IMR-90 (cell line): Measurements from ENCODE around the gene PIEZO2. TPM values are rescaled to one million over a fixed set of nuclear protein-coding genes. Genes with fewer than 3 reads are reported as not detected.

Experiments used
- ATAC-seq: fragments of 200-7000 bp; cut with Tn5 transposase; 2 replicates; pipeline ENCODE4 v1.9.1; 2020; ENCODE audit warnings: low read depth, mild to moderate bottlenecking, moderate library complexity
- BruUV-seq: library from RNA; stranded (reverse); fragments of 400-500 nt; replicated peaks from 2 replicates; lab custom pipeline; 2021; lab: Mats Ljungman, UMichigan
- CTCF ChIA-PET: fragments of 300-600 bp; formaldehyde crosslinking; extraction: SDS; loops from one replicate; lab custom pipeline; 2021; ENCODE audit warnings: antibody characterized with exemption; lab: Yijun Ruan, JAX
- POLR2A ChIA-PET: fragments of 300-600 bp; sonication (Branson Sonifier 250); formaldehyde crosslinking; loops from one replicate; lab custom pipeline; 2022; ENCODE audit warnings: antibody characterized with exemption; ENCODE audit not compliant: unreplicated experiment; lab: Charles Lee
- DNase-seq: peaks from one replicate; pipeline ENCODE4 v3.0.0; 2013
- H2AFZ ChIP-seq: replicated peaks from 2 replicates; pipeline ENCODE3; 2013; ENCODE audit warnings: low read length, mild to moderate bottlenecking; ENCODE audit not compliant: poor library complexity
- H2AK5ac ChIP-seq: 2 replicates; pipeline ENCODE4 v1.6.1; 2013; ENCODE audit warnings: low read depth, low read length, inconsistent platforms
- H2AK9ac ChIP-seq: replicated peaks from 2 replicates; pipeline ENCODE3; 2013; ENCODE audit warnings: mild to moderate bottlenecking, low read depth, low read length, moderate library complexity; ENCODE audit not compliant: poor library complexity
- H2BK120ac ChIP-seq: 2 replicates; pipeline ENCODE4 v1.6.1; 2013; ENCODE audit warnings: low read depth, low read length, inconsistent platforms
- H2BK15ac ChIP-seq: 3 replicates; pipeline ENCODE4 v1.6.1; 2013; ENCODE audit warnings: low read depth, low read length, inconsistent platforms
- H2BK20ac ChIP-seq: 2 replicates; pipeline ENCODE4 v1.6.1; 2013; ENCODE audit warnings: low read depth, mild to moderate bottlenecking, inconsistent platforms, low read length, moderate library complexity
- H2BK5ac ChIP-seq: 2 replicates; pipeline ENCODE4 v1.6.1; 2013; ENCODE audit warnings: mild to moderate bottlenecking, low read depth, low read length, inconsistent platforms; ENCODE audit not compliant: poor library complexity, severe bottlenecking
- H3K14ac ChIP-seq: replicated peaks from 2 replicates; pipeline ENCODE4 v1.6.1; 2013; ENCODE audit warnings: low read depth, low read length, inconsistent platforms
- H3K18ac ChIP-seq: 2 replicates; pipeline ENCODE4 v1.6.1; 2013; ENCODE audit warnings: low read depth, low read length, control low read depth
- H3K23ac ChIP-seq: 2 replicates; pipeline ENCODE4 v1.6.1; 2013; ENCODE audit warnings: low read depth, low read length, inconsistent platforms
- H3K27ac ChIP-seq: 2 replicates; pipeline ENCODE4 v1.5.1; 2013; ENCODE audit warnings: mild to moderate bottlenecking, control low read depth, low read length; ENCODE audit not compliant: insufficient read depth
- H3K27me3 ChIP-seq: 2 replicates; pipeline ENCODE4 v1.6.1; 2013; ENCODE audit warnings: low read length; ENCODE audit not compliant: control insufficient read depth, insufficient read depth
- H3K36me3 ChIP-seq: 2 replicates; pipeline ENCODE4 v1.6.1; 2013; ENCODE audit warnings: low read length, mixed read lengths; ENCODE audit not compliant: control insufficient read depth, insufficient read depth
- H3K4ac ChIP-seq: 2 replicates; pipeline ENCODE4 v1.6.1; 2013; ENCODE audit warnings: low read depth, low read length, inconsistent platforms
- H3K4me1 ChIP-seq: 2 replicates; pipeline ENCODE4 v1.6.1; 2013; ENCODE audit warnings: low read length, mixed read lengths; ENCODE audit not compliant: control insufficient read depth, insufficient read depth
- H3K4me2 ChIP-seq: 2 replicates; pipeline ENCODE4 v1.6.1; 2013; ENCODE audit warnings: low read depth, mild to moderate bottlenecking, control low read depth, low read length, moderate library complexity
- H3K4me3 ChIP-seq: 2 replicates; pipeline ENCODE4 v1.5.1; 2013; ENCODE audit warnings: low read depth, mild to moderate bottlenecking, control low read depth, low read length, moderate library complexity; ENCODE audit not compliant: insufficient read depth
- H3K56ac ChIP-seq: 2 replicates; pipeline ENCODE4 v1.6.1; 2013; ENCODE audit warnings: low read length, inconsistent platforms; ENCODE audit not compliant: insufficient read depth; ENCODE audit errors: extremely low read depth
- H3K79me1 ChIP-seq, 2 experiments: 2 replicates each; pipeline ENCODE4 v1.6.1; 2013; ENCODE audit warnings: low read length in 2 of 2, inconsistent platforms in 1 of 2, low read depth in 1 of 2
- H3K9ac ChIP-seq: 2 replicates; pipeline ENCODE4 v1.6.1; 2013; ENCODE audit warnings: low read depth, low read length, control low read depth
- H3K9me1 ChIP-seq: 2 replicates; pipeline ENCODE4 v1.6.1; 2013; ENCODE audit warnings: low read length, inconsistent platforms; ENCODE audit not compliant: insufficient read depth
- H3K9me3 ChIP-seq: 2 replicates; pipeline ENCODE4 v1.6.1; 2013; ENCODE audit warnings: low read length; ENCODE audit not compliant: control insufficient read depth, insufficient read depth
- H4K20me1 ChIP-seq: 2 replicates; pipeline ENCODE4 v1.6.1; 2013; ENCODE audit warnings: low read length, inconsistent platforms; ENCODE audit not compliant: insufficient read depth
- H4K5ac ChIP-seq: 2 replicates; pipeline ENCODE4 v1.6.1; 2013; ENCODE audit warnings: mild to moderate bottlenecking, low read depth, low read length, control low read depth
- H4K8ac ChIP-seq, 2 experiments: 2 replicates each; pipeline ENCODE4 v1.6.1; 2013; ENCODE audit warnings: low read depth in 2 of 2, low read length in 2 of 2, control low read depth in 1 of 2, inconsistent platforms in 1 of 2
- H4K91ac ChIP-seq: 2 replicates; pipeline ENCODE4 v1.6.1; 2013; ENCODE audit warnings: low read depth, low read length, inconsistent platforms; ENCODE audit not compliant: insufficient read depth
- BHLHE40 ChIP-seq: fragments of 150-350 bp; IDR thresholded peaks from 2 replicates; pipeline ENCODE4 v1.6.1; 2016; ENCODE audit warnings: mild to moderate bottlenecking, low read depth, low read length
- CEBPB ChIP-seq: IDR thresholded peaks from 2 replicates; pipeline ENCODE4 v1.6.1; 2012; ENCODE audit warnings: low read depth, low read length, improper control_type of control experiment
- CTCF ChIP-seq: conservative IDR thresholded peaks from 2 replicates; pipeline ENCODE4 v1.5.1; 2012; ENCODE audit warnings: mild to moderate bottlenecking, low read depth, low read length, improper control_type of control experiment
- FOS ChIP-seq: fragments of 150-350 bp; IDR thresholded peaks from 2 replicates; pipeline ENCODE4 v1.6.1; 2016; ENCODE audit warnings: low read depth, low read length
- MAZ ChIP-seq: IDR thresholded peaks from 2 replicates; pipeline ENCODE4 v1.6.1; 2012; ENCODE audit warnings: low read depth, mild to moderate bottlenecking, low read length, improper control_type of control experiment, moderate library complexity, borderline replicate concordance
- NFE2L2 ChIP-seq: fragments of 150-350 bp; IDR thresholded peaks from 2 replicates; pipeline ENCODE4 v1.6.1; 2016; ENCODE audit warnings: low read depth, mild to moderate bottlenecking, low read length
- RAD21 ChIP-seq: IDR thresholded peaks from 2 replicates; pipeline ENCODE4 v1.6.1; 2012; ENCODE audit warnings: low read length, improper control_type of control experiment
- RCOR1 ChIP-seq: IDR thresholded peaks from 2 replicates; pipeline ENCODE4 v1.6.1; 2012; ENCODE audit warnings: mild to moderate bottlenecking, low read length, improper control_type of control experiment; ENCODE audit not compliant: insufficient replicate concordance
- SMC3 ChIP-seq: fragments of 150-350 bp; IDR thresholded peaks from 2 replicates; pipeline ENCODE4 v1.6.1; 2016; ENCODE audit warnings: low read depth, mild to moderate bottlenecking, antibody characterized with exemption, low read length, moderate library complexity
- USF2 ChIP-seq: fragments of 150-350 bp; IDR thresholded peaks from 2 replicates; pipeline ENCODE4 v1.6.1; 2017; ENCODE audit warnings: mild to moderate bottlenecking, antibody characterized with exemption, low read length, low read depth
- WGBS, 2 experiments: methylation state at CpG; one replicate each; pipeline versions ENCODE4 v1.1.5 to v1.1.7; 2013; ENCODE audit warnings: missing lambda C conversion rate in 2 of 2; ENCODE audit not compliant: insufficient read length in 1 of 2; ENCODE audit errors: extremely low coverage in 2 of 2; 5-methylcytosine and 5-hydroxymethylcytosine counted together
- dilution Hi-C: fragments of 300-500 bp; cut with HindIII; formaldehyde crosslinking; loops from one replicate; pipeline ENCODE4 v1.14.3; 2018; ENCODE audit warnings: low sequenced_read_pairs; ENCODE audit not compliant: unreplicated experiment
- in situ Hi-C: fragments of 300-500 bp; cut with MboI; formaldehyde crosslinking; loops from 3 replicates; pipeline ENCODE4 v1.14.3; 2019; ENCODE audit warnings: low sequenced_read_pairs, inconsistent platforms, mixed read lengths
- intact Hi-C: fragments of 100-400 bp; cut with micrococcal nuclease; formaldehyde crosslinking; loops from 2 replicates; pipeline ENCODE4 v1.10.0; 2022
- polyA plus RNA-seq, 3 experiments: library from polyadenylated mRNA; depleted of rRNA; stranded (reverse); fragments of >200 nt; gene quantifications; 2 replicates each; pipeline ENCODE4 v1.2.3, GENCODE V29; 2012; ENCODE audit warnings: low replicate concordance in 1 of 3
- total RNA-seq: library from RNA; depleted of rRNA; stranded (reverse); fragments of >200 nt; gene quantifications from 2 replicates; pipeline ENCODE4 v1.2.3, GENCODE V29; 2012

Gene PIEZO2
- total and polyA plus RNA-seq, 2 of the 4 experiments (the other 2 are of a cell fraction), result 2.4 to 4.1 TPM

DNA sequence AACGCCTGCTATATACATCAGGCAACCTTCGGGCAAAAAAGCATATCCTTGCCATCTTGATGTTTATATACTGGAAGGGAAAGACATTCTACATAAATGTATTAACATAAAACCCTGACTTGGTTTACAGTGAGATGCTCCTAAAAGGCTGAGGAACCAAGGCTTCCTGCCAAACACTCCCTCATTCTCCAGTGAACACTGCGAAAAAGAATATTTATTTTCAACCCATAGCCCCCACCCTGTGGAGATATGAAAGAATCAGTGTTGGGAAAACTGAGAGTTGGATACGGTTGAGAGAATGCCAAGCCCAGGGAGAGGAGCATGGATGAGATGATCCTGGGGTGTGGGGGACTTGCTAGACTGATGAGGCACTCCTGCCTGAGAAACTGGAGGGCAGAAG is 94.9 kb downstream of the PIEZO2 start:
- H3K23ac ChIP-seq, result no peak overlapping the region
- H3K9ac ChIP-seq, result no peak overlapping the region
- ChIA-PET CTCF (interaction anchor here (0.8 kb wide), 1 partner anchor 20 kb away, joined by 3 read pairs; no protein-coding TSS in a partner anchor), POLR2A (no interaction called here)
- no peaks in the 10 kb centered on the region for H3K79me1 ChIP-seq
- H2BK15ac ChIP-seq, result no peak overlapping the region; the same call in 2 of the 3 replicates
- BruUV-seq, result no TSS peak
- in situ Hi-C loops (no loop called here), intact Hi-C loops (no loop called here), dilution Hi-C loops (no loop called here)
- H3K4me2 ChIP-seq, result no peak overlapping the region
- no peaks in the 10 kb centered on the region for H3K9me1 ChIP-seq
- no peak overlapping the region for H4K8ac ChIP-seq
- H3K14ac ChIP-seq, result no peak overlapping the region
- 0 out of 2 replicates have a peak overlapping the region, but pooled peaks have one; percentile 41 for H2BK120ac ChIP-seq
- no peak overlapping the region for H2AFZ ChIP-seq
- no peak for DNase-seq
- no peak overlapping the region for H3K56ac ChIP-seq
- no peak overlapping the region for H4K5ac ChIP-seq
- H3K36me3 ChIP-seq, result no peaks in the 10 kb centered on the region
- H2BK5ac ChIP-seq, result no peak overlapping the region
- peaks cover 2% of the 10 kb centered on the region; the same call in 1 of the 2 replicates for H3K4me1 ChIP-seq
- 29% methylated on average over 1 of the region's 4 CpGs; no CpG with 5 or more reads in 1 of the 2 experiments for whole genome bisulfite sequencing, 2 experiments
- H3K27ac ChIP-seq, result peak overlapping the region; percentile 8; the same call in 1 of the 2 replicates
- TF ChIP-seq RAD21, result no peak
- no peak for TF ChIP-seq SMC3
- TF ChIP-seq FOS, result no peak
- no peak for TF ChIP-seq CTCF
- no peak for TF ChIP-seq RCOR1
- no peak for TF ChIP-seq NFE2L2
- no peak for TF ChIP-seq BHLHE40
- TF ChIP-seq CEBPB, result no peak
- TF ChIP-seq MAZ, result no peak
- TF ChIP-seq USF2, result no peak
- peak overlapping the region; percentile 49 for H4K91ac ChIP-seq
- no peak overlapping the region for H3K4me3 ChIP-seq
- no peaks in the 10 kb centered on the region for H4K20me1 ChIP-seq
- peak overlapping the region; percentile 45; the same call in 1 of the 2 replicates for H2AK5ac ChIP-seq
- no peaks in the 10 kb centered on the region for H3K9me3 ChIP-seq
- 0 out of 2 replicates have a peak overlapping the region, but pooled peaks have one; percentile 9 for H2BK20ac ChIP-seq
- H3K18ac ChIP-seq, result no peak overlapping the region
- H2AK9ac ChIP-seq, result no peak overlapping the region
- H3K4ac ChIP-seq, result no peak overlapping the region
- ATAC-seq, result peak; percentile 64
- no peaks in the 10 kb centered on the region for H3K27me3 ChIP-seq
